ENCODE results near the gene CHD5.

CHD5 gene

DNA sequence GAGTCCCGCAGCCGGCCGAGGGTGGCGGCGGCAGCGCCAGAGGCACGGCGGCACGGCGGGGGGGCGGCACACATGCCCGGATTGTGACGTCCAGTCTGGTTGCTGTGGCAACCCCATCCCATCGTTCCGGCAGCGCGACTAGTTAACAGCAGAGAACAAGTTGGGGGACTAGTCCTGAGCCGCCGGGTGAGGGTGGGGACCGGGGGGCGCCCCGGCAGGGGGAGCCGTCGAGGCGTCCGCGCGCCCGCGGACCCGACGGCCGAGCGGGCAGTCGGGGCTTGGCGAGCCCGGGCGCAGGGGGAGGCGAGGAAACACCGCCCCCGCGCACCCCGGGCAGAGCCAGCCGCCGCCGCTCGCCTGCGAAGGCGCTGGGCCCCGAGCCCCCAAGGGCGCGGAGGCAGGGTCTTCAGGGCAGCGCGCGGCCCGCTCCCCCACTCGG lies at the start of gene CHD5:
Gene CHD5, minus strand, starts transcription at position 54 of the 439 bp plus-strand sequence. CDS start 298 bp downstream, outside the sequence.
- no peak within 1 kb of the TSS for H3K27ac ChIP-seq
- TF ChIP-seq CTCF (IDR thresholded peaks at IDR 0.05), result peak; percentile 7; the same call in 1 of the 2 replicates
- TF ChIP-seq ZFX (IDR thresholded peaks at IDR 0.05; ENCODE audit: borderline replicate concordance), result no peak

DNA sequence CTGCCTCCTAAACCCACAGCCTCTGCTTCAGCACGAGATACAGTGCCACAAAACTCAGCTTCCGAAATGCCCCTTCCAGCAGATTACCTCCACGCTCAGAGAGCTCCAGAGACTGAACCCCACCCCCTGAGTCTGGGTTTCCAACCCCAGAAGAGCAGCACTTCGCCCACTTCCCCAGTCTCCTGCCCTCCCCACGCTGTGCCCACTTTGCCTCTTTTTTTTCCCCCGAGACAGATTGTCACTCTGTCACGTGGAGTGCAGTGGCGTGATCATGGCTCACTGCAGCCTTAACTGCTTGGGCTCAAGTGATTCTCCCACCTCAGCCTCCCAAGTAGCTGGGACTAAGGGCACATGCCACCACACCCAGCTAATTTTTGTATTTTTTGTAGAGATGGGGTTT lies 45.5 kb upstream of the CHD5 start:
- H3K27ac ChIP-seq, result no peak overlapping the region
- TF ChIP-seq ZFX (IDR thresholded peaks at IDR 0.05; ENCODE audit: borderline replicate concordance), result no peak
- TF ChIP-seq CTCF (IDR thresholded peaks at IDR 0.05), result no peak

DNA sequence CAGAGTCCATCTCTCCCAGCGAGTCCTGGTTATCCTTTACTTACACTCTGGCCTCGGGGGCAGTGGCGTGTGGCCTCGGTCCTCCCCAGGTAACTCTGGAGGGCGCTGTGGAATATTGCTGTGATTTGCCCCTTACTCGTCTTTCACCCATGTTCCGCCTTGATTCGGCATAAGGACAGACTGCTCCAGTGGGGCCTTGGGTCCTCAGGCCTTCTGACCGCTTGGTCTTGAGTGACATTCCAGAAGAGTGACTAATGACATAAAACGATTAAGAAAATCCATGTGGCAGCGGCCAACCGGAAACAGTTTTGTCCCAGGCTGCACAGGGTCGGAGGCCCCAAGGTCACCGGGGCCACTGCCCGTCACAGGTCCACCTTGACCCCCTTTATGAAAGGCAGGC lies 44.6 kb upstream of the CHD5 start:
- H3K27ac ChIP-seq, result no peak overlapping the region
- TF ChIP-seq CTCF (IDR thresholded peaks at IDR 0.05) (no peak), ZFX (IDR thresholded peaks at IDR 0.05; ENCODE audit: borderline replicate concordance) (no peak)

- no peak overlapping the region for H3K27ac ChIP-seq
- TF ChIP-seq CTCF (IDR thresholded peaks at IDR 0.05) (no peak), ZFX (IDR thresholded peaks at IDR 0.05; ENCODE audit: borderline replicate concordance) (no peak)
Observed at GRCh38 chr1:6223617-6224016, 43.5 kb upstream of the CHD5 start.

DNA sequence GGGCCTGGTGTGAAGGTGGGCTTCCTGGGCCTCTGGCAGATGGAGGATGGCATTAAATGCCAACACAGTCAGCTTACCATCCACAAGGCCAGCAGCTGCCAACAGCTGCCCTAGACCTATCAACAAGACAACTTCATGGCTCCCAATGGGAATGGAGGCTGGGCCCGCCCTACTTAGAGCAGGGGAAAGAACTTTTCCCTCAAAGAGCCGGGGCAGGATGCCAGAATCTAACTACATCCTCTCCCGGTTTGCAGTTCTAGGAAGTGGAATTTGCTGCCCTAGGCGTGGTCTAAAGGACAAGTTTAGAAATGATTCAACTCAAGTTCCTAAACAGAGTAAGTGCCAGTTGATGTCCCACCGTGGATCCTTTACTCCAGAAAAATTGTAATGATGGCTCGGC lies 42.5 kb upstream of the CHD5 start:
- TF ChIP-seq ZFX (IDR thresholded peaks at IDR 0.05; ENCODE audit: borderline replicate concordance), result no peak
- TF ChIP-seq CTCF (IDR thresholded peaks at IDR 0.05), result no peak
- no peak overlapping the region for H3K27ac ChIP-seq

GRCh38 chr1:6221210-6221784 lies 41.2 kb upstream of the CHD5 start:
- no peak for TF ChIP-seq CTCF (IDR thresholded peaks at IDR 0.05)
- no peak for TF ChIP-seq ZFX (IDR thresholded peaks at IDR 0.05; ENCODE audit: borderline replicate concordance)
- no peak overlapping the region for H3K27ac ChIP-seq

GRCh38 chr1:6220236-6220635 lies 40.1 kb upstream of the CHD5 start:
- peak overlapping the region; percentile 26; the same call in 1 of the 2 replicates for H3K27ac ChIP-seq
- TF ChIP-seq ZFX (IDR thresholded peaks at IDR 0.05; ENCODE audit: borderline replicate concordance), result no peak
- no peak for TF ChIP-seq CTCF (IDR thresholded peaks at IDR 0.05)

DNA sequence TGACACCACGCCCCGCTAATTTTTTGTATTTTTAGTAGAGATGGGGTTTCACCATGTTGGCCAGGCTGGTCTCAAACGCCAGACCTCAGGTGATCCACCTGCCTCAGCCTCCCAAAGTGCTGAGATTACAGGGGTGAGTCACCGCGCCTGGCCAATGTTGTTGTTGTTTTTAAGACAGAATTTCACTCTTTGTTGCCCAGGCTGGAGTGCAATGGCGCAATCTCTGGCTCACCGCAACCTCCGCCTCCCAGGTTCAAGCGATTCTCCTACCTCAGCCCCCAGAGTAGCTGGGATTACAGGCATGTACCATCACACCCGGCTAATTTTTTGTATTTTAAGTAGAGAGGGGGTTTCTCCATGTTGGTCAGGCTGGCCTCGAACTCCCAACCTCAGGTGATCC lies 39.5 kb upstream of the CHD5 start:
- 0 out of 2 replicates have a peak overlapping the region, but pooled peaks have one; percentile 26 for H3K27ac ChIP-seq
